Lower lobe of right lung (tissue), 2 donors: ENCODE measurements around the gene PODXL. TPM values are rescaled to one million over a fixed set of nuclear protein-coding genes. Genes with fewer than 3 reads are reported as not detected.

Source experiments
- ATAC-seq, 2 donors: fragments of 200-7000 bp; cut with Tn5 transposase; one replicate each; pipeline ENCODE4 v1.9.1; 2020 to 2022; ENCODE audit warnings: mild to moderate bottlenecking in 2 of 2, moderate library complexity in 2 of 2
- DNase-seq: peaks from one replicate; pipeline ENCODE4 v3.0.0-alpha.2; 2020
- H3K27ac ChIP-seq: fragments of 200-600 bp; one replicate; pipeline ENCODE4 v1.8.0; 2022
- H3K27me3 ChIP-seq: fragments of 200-600 bp; one replicate; pipeline ENCODE4 v1.8.0; 2022; ENCODE audit warnings: low read depth
- H3K36me3 ChIP-seq: fragments of 200-600 bp; one replicate; pipeline ENCODE4 v1.8.0; 2022; ENCODE audit warnings: mild to moderate bottlenecking
- H3K4me1 ChIP-seq: fragments of 200-600 bp; one replicate; pipeline ENCODE4 v1.8.0; 2022
- H3K4me3 ChIP-seq: fragments of 200-600 bp; one replicate; pipeline ENCODE4 v1.8.0; 2022; ENCODE audit warnings: mild to moderate bottlenecking
- H3K9me3 ChIP-seq: fragments of 200-600 bp; one replicate; pipeline ENCODE4 v1.8.0; 2022
- intact Hi-C: fragments of 100-400 bp; cut with DNase I; formaldehyde crosslinking; loops from one replicate; pipeline ENCODE4 v1.11.0; 2022
- total RNA-seq: library from RNA; stranded (reverse); fragmentation: NEBNext Ultra II Directional; extraction: Animal tissue kit (Norgen Biotek cat#: 25700); gene quantifications from one replicate; pipeline ENCODE4 v1.2.1, GENCODE V29; 2021
- TF ChIP-seq, protein P1 (sequence below): fragments of 200-600 bp; IDR thresholded peaks from one replicate; pipeline ENCODE4 v1.8.0; 2022; ENCODE audit warnings: antibody characterized with exemption, mild to moderate bottlenecking
- donor health status: DM: no; HTN: yes; CAD: no; lungs with severe emphysema.

Gene PODXL
- total RNA-seq, 1 donor from 2014 or later, result 116 TPM

DNA sequence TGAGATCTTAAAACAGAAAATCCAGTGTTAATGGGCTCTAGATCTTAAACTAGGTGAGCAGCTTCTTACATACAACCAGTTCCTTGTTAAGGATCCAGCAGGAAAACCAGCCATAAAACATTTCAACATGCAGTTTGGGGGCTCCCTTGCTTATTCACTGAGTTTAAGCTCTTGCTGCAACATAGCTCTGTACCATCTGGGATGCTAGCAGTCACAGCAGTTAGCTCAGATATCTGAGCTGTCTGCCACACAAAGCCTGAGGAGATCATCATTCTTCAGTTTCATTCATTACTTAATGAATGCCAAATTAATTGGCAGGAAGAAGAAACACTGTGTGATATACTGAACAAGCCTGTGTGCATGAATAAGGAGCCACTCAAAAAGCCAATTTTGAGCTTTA, 62.8 kb downstream of the PODXL start:
- H3K27ac ChIP-seq, result no peak overlapping the region
- H3K27me3 ChIP-seq, result no peaks in the 10 kb centered on the region
- intact Hi-C loops, result no loop called here
- no peaks in the 10 kb centered on the region for H3K9me3 ChIP-seq
- no peak overlapping the region for H3K4me3 ChIP-seq
- ATAC-seq, result no peak
- DNase-seq, result no peak
- TF ChIP-seq, protein P1, sequence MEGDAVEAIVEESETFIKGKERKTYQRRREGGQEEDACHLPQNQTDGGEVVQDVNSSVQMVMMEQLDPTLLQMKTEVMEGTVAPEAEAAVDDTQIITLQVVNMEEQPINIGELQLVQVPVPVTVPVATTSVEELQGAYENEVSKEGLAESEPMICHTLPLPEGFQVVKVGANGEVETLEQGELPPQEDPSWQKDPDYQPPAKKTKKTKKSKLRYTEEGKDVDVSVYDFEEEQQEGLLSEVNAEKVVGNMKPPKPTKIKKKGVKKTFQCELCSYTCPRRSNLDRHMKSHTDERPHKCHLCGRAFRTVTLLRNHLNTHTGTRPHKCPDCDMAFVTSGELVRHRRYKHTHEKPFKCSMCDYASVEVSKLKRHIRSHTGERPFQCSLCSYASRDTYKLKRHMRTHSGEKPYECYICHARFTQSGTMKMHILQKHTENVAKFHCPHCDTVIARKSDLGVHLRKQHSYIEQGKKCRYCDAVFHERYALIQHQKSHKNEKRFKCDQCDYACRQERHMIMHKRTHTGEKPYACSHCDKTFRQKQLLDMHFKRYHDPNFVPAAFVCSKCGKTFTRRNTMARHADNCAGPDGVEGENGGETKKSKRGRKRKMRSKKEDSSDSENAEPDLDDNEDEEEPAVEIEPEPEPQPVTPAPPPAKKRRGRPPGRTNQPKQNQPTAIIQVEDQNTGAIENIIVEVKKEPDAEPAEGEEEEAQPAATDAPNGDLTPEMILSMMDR, result no peak
- H3K36me3 ChIP-seq, result peaks cover 15% of the 10 kb centered on the region
- no peaks in the 10 kb centered on the region for H3K4me1 ChIP-seq

DNA sequence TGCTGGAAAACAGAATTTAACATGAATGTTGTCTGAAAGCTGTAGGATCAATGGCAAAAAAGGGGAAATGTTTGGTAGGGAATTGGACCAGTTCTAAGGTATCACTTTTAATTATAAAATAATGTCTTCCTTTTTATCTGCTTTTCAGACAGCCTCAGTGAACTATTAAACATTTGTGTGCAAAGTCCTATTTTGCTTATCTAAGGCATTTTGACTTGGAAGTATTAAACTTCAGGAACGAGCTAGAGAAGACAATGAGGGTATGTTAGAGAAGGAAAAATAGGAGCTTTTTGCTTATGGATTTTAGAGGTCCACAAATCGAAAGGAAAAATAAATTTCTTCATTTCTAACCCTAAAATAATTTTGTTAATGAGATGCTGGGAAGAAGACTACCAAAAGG, 63.3 kb downstream of the PODXL start:
- H3K4me1 ChIP-seq, result no peaks in the 10 kb centered on the region
- no peak overlapping the region for H3K27ac ChIP-seq
- ATAC-seq, result no peak
- DNase-seq, result no peak
- H3K36me3 ChIP-seq, result peaks cover 15% of the 10 kb centered on the region
- TF ChIP-seq, protein P1, result no peak
- H3K9me3 ChIP-seq, result no peaks in the 10 kb centered on the region
- intact Hi-C loops, result no loop called here
- no peak overlapping the region for H3K4me3 ChIP-seq
- no peaks in the 10 kb centered on the region for H3K27me3 ChIP-seq

DNA sequence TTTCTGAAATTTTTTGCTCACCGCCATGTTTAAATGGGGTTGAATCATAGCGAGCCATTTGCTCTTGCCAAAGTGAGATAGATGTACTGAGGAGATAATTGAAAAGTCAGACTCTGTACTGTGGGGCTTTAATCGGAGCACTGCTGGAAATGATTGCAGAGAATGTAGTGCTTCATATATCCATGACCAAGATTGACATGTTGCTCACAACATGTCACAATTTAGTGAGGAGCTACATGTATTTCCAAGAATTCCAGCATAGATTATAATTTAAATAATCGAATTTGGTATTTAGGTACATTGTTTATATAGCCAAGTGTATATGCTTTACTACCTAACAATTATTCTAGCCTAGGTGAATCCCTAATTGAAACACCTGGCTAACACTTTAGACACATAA, 66.5 kb downstream of the PODXL start:
- Histone ChIP-seq H3K9me3 (no peaks in the 10 kb centered on the region), H3K27me3 (no peaks in the 10 kb centered on the region), H3K4me3 (no peak overlapping the region), H3K36me3 (peaks cover 9% of the 10 kb centered on the region), H3K4me1 (no peaks in the 10 kb centered on the region), H3K27ac (no peak overlapping the region)
- DNase-seq (no peak), ATAC-seq (no peak)
- TF ChIP-seq, protein P1, result no peak
- intact Hi-C loops, result no loop called here

DNA sequence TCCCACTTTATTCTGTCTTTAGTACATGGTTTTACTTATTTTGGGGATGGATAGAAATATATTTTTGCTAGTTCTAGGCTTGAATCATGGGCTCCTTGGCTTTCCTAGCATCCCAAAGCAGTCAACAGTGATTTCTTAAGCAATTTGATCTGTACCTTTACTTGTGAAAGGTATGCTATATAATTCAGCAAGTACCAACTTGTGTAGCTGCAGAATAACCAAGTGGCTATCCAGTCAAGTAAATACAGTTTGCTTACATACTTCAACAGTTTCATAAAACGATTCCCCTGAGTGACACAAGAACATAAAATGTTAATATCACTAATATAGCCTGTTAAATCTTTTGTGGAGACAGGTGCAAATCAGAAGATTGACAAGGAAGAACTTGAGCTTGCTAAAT, 67.2 kb downstream of the PODXL start:
- intact Hi-C loops, result no loop called here
- DNase-seq, result no peak
- TF ChIP-seq, protein P1, result no peak
- ATAC-seq, result no peak
- H3K27me3 ChIP-seq, result no peaks in the 10 kb centered on the region
- H3K4me1 ChIP-seq, result no peaks in the 10 kb centered on the region
- no peak overlapping the region for H3K4me3 ChIP-seq
- H3K27ac ChIP-seq, result no peak overlapping the region
- no peaks in the 10 kb centered on the region for H3K9me3 ChIP-seq
- H3K36me3 ChIP-seq, result peaks cover 9% of the 10 kb centered on the region

DNA sequence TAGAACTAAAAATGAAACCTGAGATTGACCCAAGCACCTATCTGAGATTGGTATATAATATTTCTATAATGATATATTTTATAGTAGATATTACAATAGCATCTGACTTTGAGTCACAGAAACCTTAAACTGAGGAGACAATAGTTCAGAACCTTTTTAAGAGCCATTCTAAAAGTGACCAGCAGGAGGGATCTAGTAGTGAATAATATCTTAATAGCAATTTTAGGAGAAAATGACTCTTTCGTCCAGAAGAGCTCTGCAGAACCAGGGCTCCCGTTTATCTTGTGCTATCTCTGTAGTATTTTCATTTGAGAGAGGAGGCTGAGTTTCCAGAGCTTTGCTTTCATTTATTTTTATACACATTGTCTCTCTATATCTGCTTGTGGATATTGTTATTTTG, 68.1 kb downstream of the PODXL start:
- H3K27ac ChIP-seq, result no peak overlapping the region
- intact Hi-C loops, result no loop called here
- no peaks in the 10 kb centered on the region for H3K9me3 ChIP-seq
- H3K36me3 ChIP-seq, result peaks cover 9% of the 10 kb centered on the region
- no peak for ATAC-seq
- H3K27me3 ChIP-seq, result no peaks in the 10 kb centered on the region
- TF ChIP-seq, protein P1, result peak; percentile 11
- no peak for DNase-seq
- no peak overlapping the region for H3K4me3 ChIP-seq
- no peaks in the 10 kb centered on the region for H3K4me1 ChIP-seq

DNA sequence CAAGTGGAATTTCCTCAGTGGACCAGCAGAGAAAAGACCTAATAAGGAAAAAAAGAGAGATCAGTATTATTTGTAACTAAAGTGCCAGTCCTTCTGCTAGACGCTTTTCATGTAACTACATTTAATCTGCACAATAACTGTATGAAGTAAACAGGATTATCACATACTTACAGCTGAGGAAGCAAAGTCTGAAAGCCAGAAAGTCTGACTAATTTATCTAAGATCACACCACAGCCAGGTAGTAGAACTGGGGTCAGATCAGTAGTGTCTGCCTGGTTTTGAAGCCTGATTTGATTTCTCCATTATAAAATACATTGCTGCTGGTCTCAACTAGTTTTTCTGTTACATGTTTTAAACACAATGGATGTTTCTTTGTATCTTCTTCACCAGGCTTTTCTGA, 69.2 kb downstream of the PODXL start:
- no peak for ATAC-seq
- intact Hi-C loops, result no loop called here
- Histone ChIP-seq H3K9me3 (no peaks in the 10 kb centered on the region), H3K4me3 (no peak overlapping the region), H3K36me3 (peaks cover 9% of the 10 kb centered on the region), H3K27me3 (no peaks in the 10 kb centered on the region), H3K4me1 (no peaks in the 10 kb centered on the region), H3K27ac (no peak overlapping the region)
- DNase-seq, result no peak
- TF ChIP-seq, protein P1, result no peak
